Fibroblast of pulmonary artery (primary cell): Measurements from ENCODE around the gene AFAP1L2.
A peak's percentile ranks its signal among the peaks of the same experiment; 100 is the strongest.

Experiments used
- DNase-seq: peaks from one replicate; pipeline ENCODE4 v3.0.0-alpha.2; 2010; ENCODE audit warnings: low read depth
- H3K4me3 ChIP-seq: replicated peaks from 2 replicates; pipeline ENCODE4 v1.5.1; 2011; ENCODE audit warnings: low read depth, mild to moderate bottlenecking, control low read depth, low read length, moderate library complexity
- TF ChIP-seq, protein P1 (sequence below): IDR thresholded peaks from 2 replicates; pipeline ENCODE4 v1.5.1; 2011; ENCODE audit warnings: mild to moderate bottlenecking, control low read depth, low read length, inconsistent platforms; ENCODE audit errors: missing control alignments

Gene AFAP1L2

DNA sequence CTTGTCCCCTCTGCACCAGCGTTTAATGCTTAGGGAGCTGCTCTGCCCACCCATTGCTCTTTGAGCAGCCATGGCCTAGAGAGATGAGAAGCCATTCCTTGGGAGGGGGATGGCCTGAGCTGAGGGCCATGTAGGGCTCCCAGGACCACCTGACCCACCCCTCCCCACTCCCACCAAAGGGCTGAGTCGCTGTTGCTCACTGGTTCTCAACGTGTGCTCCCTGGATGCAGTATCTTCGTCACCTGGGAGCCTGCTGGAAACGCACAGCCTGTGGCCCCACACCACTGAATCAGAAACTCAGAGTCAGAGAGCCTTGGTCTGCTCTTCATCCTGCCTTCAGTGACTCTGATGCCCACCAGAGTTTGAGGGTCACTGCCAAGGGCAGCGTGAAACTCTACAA, 128.2 kb downstream of the AFAP1L2 start:
- no peak for DNase-seq
- TF ChIP-seq, protein P1, sequence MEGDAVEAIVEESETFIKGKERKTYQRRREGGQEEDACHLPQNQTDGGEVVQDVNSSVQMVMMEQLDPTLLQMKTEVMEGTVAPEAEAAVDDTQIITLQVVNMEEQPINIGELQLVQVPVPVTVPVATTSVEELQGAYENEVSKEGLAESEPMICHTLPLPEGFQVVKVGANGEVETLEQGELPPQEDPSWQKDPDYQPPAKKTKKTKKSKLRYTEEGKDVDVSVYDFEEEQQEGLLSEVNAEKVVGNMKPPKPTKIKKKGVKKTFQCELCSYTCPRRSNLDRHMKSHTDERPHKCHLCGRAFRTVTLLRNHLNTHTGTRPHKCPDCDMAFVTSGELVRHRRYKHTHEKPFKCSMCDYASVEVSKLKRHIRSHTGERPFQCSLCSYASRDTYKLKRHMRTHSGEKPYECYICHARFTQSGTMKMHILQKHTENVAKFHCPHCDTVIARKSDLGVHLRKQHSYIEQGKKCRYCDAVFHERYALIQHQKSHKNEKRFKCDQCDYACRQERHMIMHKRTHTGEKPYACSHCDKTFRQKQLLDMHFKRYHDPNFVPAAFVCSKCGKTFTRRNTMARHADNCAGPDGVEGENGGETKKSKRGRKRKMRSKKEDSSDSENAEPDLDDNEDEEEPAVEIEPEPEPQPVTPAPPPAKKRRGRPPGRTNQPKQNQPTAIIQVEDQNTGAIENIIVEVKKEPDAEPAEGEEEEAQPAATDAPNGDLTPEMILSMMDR, result no peak
- H3K4me3 ChIP-seq, result no peak overlapping the region

DNA sequence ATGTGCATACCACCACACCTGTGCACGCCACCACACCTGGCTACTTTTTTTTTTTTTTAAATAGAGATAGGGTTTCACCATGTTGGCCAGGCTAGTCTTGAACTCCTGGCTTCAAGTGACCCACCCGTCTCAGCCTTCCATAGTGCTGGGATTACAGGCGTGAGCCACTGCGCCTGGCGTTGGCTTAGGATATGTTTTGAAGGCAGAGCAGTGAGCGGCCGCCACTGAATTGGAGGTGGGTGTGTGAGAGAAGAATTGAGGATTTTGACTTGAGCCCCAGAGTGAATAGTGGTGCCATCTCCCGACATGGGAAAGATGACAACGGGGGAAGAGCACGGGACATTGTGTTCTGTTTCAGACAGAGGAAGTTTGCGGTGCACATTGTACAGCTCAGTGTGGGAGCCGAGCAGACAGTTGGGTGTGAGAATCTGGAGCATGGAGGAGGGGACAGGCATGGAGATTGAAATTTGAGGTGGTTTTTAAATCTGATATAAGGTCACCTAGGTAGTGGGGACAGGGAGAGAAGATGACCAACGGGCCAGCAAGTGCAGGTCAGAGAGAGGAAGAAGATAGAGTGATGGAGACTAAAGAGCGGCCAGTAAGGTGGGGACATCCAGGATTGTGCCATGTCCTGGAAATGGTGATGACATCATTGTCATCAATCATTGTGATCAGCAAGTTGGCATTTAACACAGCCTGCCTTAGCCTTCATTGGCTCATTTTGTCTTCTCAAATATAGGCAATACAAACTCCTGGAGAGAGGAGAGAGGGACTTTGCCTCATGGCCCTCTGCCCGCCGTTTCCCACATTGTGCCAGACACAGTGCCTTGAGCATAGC, 129.5 kb downstream of the AFAP1L2 start:
- DNase-seq, result no peak
- TF ChIP-seq, protein P1, result no peak
- no peak overlapping the region for H3K4me3 ChIP-seq

DNA sequence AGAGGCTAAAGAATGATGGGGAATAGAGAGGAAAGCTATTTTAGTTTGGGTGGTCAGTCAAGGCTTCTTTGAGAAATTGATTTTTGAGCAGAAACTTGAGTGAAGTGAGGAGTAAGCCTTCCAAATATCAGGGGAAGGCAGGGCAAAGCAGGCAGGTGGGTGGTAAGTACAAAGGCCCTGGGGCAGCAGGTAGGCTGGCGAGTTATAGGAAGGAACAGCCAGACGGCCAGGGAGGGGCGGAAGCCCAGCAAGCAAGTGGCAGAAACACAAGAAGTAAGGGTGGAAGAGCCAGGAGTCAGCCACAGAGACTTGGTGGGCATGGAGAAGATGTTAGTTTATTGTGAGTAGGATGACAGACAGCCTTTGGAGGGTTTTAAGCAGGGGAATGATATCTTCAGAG, 130.4 kb downstream of the AFAP1L2 start:
- no peak for DNase-seq
- TF ChIP-seq, protein P1, result no peak
- no peak overlapping the region for H3K4me3 ChIP-seq

DNA sequence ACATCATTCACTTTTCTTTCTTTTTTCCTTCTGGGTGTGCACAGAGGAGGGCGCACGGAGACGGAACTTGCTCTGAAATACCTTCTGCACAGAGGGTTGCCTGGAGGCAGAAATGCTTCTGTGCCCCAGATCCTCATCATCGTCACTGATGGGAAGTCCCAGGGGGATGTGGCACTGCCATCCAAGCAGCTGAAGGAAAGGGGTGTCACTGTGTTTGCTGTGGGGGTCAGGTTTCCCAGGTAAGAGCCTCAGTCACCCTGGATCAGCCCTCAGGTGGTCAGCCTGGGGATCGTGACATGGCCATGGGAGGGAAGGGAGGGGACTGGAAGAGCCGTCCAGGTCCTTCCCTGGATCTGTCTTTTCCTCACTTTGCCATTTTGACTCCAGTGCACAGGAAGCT, 131.6 kb downstream of the AFAP1L2 start:
- DNase-seq, result no peak
- H3K4me3 ChIP-seq, result no peak overlapping the region
- TF ChIP-seq, protein P1, result no peak

DNA sequence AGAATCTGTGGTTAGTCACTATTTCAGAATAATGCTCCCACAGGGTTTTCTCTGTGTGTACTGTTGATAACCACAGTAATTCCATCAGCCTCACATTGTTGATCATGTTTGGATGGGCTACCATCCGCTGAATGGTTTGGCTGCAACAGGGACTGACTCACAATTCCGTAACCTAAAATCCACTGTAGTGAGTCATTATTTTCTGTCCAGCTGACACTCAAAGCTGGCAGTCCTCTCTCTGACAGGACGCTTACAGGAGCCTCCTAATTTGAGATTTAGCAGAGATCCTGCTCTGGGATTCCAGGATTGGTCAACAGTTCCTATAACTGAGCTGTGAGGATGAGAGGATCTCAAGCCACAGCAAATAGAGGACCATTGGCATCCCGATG, 132.5 kb downstream of the AFAP1L2 start:
- TF ChIP-seq, protein P1, result no peak
- DNase-seq, result peak; percentile 92

DNA sequence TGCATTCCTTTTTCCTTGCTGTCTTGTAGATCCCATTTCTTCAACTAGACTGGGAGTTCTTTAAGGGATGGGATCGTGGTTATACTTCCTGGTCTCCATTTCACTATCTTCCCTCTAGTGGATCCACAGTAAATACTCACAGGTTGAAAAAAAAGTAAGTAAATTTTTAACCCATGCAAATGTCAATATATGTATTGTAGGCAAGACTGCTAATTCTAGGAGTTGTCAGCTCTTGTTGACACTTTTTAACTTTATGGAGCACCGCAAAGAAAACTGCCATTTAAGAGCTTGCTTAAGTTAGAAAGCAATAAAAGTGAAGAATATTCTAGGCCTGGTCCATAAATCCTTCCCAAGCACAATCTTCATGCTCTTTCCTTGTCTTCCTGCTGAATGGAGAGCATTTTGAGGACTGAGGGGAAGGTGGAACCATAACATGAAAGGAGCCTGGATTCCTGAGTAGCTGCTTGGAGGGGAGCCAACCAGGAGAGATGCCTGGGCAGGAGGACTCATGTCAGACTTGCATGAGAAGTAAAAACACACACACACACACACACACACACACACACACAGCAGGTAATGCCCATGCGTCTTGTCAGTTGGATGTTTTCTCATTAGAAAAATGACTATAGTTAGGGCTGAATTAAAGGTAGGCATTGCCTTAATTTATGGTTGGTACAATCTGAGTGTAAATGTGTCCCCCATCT, 133.1 kb downstream of the AFAP1L2 start:
- H3K4me3 ChIP-seq, result no peak overlapping the region
- TF ChIP-seq, protein P1, result no peak
- no peak for DNase-seq

More for the DNA sequence above, 132.5 kb downstream of the AFAP1L2 start:
- H3K4me3 ChIP-seq, result no peak overlapping the region
